Panc1 (cell line): ENCODE results near the gene AURKAIP1. TPM values are rescaled to one million over a fixed set of nuclear protein-coding genes. Genes with fewer than 3 reads are reported as not detected.

ENCODE experiments used
- ATAC-seq: fragments of 200-7000 bp; cut with Tn5 transposase; 2 replicates; pipeline ENCODE4 v1.9.1; 2020; ENCODE audit warnings: mild to moderate bottlenecking, moderate library complexity
- BruUV-seq: library from RNA; stranded (reverse); fragments of 400-500 nt; replicated peaks from 2 replicates; lab custom pipeline; 2021; lab: Mats Ljungman, UMichigan
- CTCF ChIA-PET: fragments of 300-600 bp; sonication (Branson Sonifier 250); formaldehyde crosslinking; loops from one replicate; lab custom pipeline; 2022; ENCODE audit warnings: antibody characterized with exemption; lab: Charles Lee
- POLR2A ChIA-PET: fragments of 300-600 bp; sonication (Branson Sonifier 250); formaldehyde crosslinking; loops from one replicate; lab custom pipeline; 2022; ENCODE audit warnings: antibody characterized with exemption; lab: Charles Lee
- DNase-seq: peaks from one replicate; pipeline ENCODE4 v3.0.0-alpha.2; 2010; ENCODE audit warnings: low read depth, low spot score
- H3K27ac ChIP-seq: 2 replicates; pipeline ENCODE4 v1.5.1; 2011; ENCODE audit warnings: mild to moderate bottlenecking, low read length, inconsistent platforms
- H3K27me3 ChIP-seq: fragments of 200-500 bp; sonication (Bioruptor generic); 2 replicates; pipeline ENCODE4 v1.6.0; 2014; ENCODE audit warnings: low read length, inconsistent platforms; ENCODE audit not compliant: control insufficient read depth, insufficient read depth
- H3K36me3 ChIP-seq: fragments of 200-500 bp; sonication (Bioruptor generic); 2 replicates; pipeline ENCODE4 v1.5.1; 2014; ENCODE audit warnings: inconsistent platforms, mild to moderate bottlenecking, low read length, moderate library complexity; ENCODE audit not compliant: control insufficient read depth, insufficient read depth
- H3K4me1 ChIP-seq: 2 replicates; pipeline ENCODE4 v1.5.1; 2011; ENCODE audit warnings: inconsistent platforms, mild to moderate bottlenecking, low read length, moderate library complexity; ENCODE audit not compliant: control insufficient read depth, insufficient read depth
- H3K4me3 ChIP-seq, 2 experiments: 2 replicates each; pipeline ENCODE4 v1.5.1; 2011 to 2012; ENCODE audit warnings: low read depth in 2 of 2, low read length in 2 of 2, mild to moderate bottlenecking in 2 of 2, inconsistent platforms in 1 of 2, moderate library complexity in 1 of 2
- H3K9me3 ChIP-seq: fragments of 200-500 bp; sonication (Bioruptor generic); 2 replicates; pipeline ENCODE4 v1.5.1; 2014; ENCODE audit warnings: low read depth, mild to moderate bottlenecking, inconsistent platforms, low read length, moderate library complexity; ENCODE audit not compliant: control insufficient read depth, insufficient read depth
- CTCF ChIP-seq: fragments of 450-650 bp; IDR thresholded peaks from 2 replicates; pipeline ENCODE4 v1.5.1; 2017; ENCODE audit warnings: mild to moderate bottlenecking
- POLR2AphosphoS5 ChIP-seq: IDR thresholded peaks from 2 replicates; pipeline ENCODE4 v1.6.1; 2012; ENCODE audit warnings: mild to moderate bottlenecking, low read depth, low read length, moderate library complexity
- SIN3A ChIP-seq: IDR thresholded peaks from 2 replicates; pipeline ENCODE4 v1.6.1; 2012; ENCODE audit warnings: low read depth, mild to moderate bottlenecking, low read length, moderate library complexity, borderline replicate concordance; ENCODE audit not compliant: insufficient read depth
- TCF7L2 ChIP-seq: IDR thresholded peaks from 2 replicates; pipeline ENCODE4 v1.6.1; 2011; ENCODE audit warnings: mild to moderate bottlenecking, low read depth, low read length, inconsistent platforms
- in situ Hi-C: cut with HindIII; loops from 2 replicates; pipeline ENCODE4 v1.10.0; 2016; ENCODE audit warnings: low sequenced_read_pairs, low pct_unique_long_range_greater_than_20kb
- intact Hi-C: fragments of 100-400 bp; cut with micrococcal nuclease; formaldehyde crosslinking; loops from one replicate; pipeline ENCODE4 v1.10.0; 2022; ENCODE audit not compliant: unreplicated experiment
- total RNA-seq: library from RNA; stranded (reverse); gene quantifications from one replicate; pipeline ENCODE4 v1.2.1, GENCODE V29; 2021; ENCODE audit not compliant: unreplicated experiment
- TF ChIP-seq, protein P1 (sequence below), 2 experiments: IDR thresholded peaks; 2 replicates each; pipeline ENCODE4 v1.6.1; 2011 to 2012; ENCODE audit warnings: low read depth in 2 of 2, control low read depth in 1 of 2, low read length in 1 of 2, mild to moderate bottlenecking in 1 of 2, moderate library complexity in 1 of 2; ENCODE audit not compliant: insufficient read depth in 1 of 2

AURKAIP1 gene
- total RNA-seq, 1 experiment from 2014 or later, result 335 TPM

GRCh38 chr1:1342061-1342562, 32.9 kb downstream of the AURKAIP1 start:
- BruUV-seq, result no TSS peak
- TF ChIP-seq, protein P1, sequence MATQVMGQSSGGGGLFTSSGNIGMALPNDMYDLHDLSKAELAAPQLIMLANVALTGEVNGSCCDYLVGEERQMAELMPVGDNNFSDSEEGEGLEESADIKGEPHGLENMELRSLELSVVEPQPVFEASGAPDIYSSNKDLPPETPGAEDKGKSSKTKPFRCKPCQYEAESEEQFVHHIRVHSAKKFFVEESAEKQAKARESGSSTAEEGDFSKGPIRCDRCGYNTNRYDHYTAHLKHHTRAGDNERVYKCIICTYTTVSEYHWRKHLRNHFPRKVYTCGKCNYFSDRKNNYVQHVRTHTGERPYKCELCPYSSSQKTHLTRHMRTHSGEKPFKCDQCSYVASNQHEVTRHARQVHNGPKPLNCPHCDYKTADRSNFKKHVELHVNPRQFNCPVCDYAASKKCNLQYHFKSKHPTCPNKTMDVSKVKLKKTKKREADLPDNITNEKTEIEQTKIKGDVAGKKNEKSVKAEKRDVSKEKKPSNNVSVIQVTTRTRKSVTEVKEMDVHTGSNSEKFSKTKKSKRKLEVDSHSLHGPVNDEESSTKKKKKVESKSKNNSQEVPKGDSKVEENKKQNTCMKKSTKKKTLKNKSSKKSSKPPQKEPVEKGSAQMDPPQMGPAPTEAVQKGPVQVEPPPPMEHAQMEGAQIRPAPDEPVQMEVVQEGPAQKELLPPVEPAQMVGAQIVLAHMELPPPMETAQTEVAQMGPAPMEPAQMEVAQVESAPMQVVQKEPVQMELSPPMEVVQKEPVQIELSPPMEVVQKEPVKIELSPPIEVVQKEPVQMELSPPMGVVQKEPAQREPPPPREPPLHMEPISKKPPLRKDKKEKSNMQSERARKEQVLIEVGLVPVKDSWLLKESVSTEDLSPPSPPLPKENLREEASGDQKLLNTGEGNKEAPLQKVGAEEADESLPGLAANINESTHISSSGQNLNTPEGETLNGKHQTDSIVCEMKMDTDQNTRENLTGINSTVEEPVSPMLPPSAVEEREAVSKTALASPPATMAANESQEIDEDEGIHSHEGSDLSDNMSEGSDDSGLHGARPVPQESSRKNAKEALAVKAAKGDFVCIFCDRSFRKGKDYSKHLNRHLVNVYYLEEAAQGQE (IDR thresholded peaks at IDR 0.05; ENCODE audit: insufficient read depth in 1 of 2, low read depth in 2 of 2, low read length in 1 of 2), result no peak
- TF ChIP-seq POLR2AphosphoS5 (no peak), TCF7L2 (no peak), SIN3A (no peak), CTCF (no peak)
- ATAC-seq, result no peak
- intact Hi-C loops, result no loop called here
- no peaks in the 10 kb centered on the region for H3K36me3 ChIP-seq
- H3K9me3 ChIP-seq, result no peaks in the 10 kb centered on the region
- H3K4me1 ChIP-seq, result peaks cover 39% of the 10 kb centered on the region
- H3K27ac ChIP-seq, result no peak overlapping the region
- ChIA-PET POLR2A (no interaction called here), CTCF (no interaction called here)
- H3K4me3 ChIP-seq, result no peak overlapping the region
- DNase-seq, result no peak
- in situ Hi-C loops, result no loop called here
- no peaks in the 10 kb centered on the region for H3K27me3 ChIP-seq

DNA sequence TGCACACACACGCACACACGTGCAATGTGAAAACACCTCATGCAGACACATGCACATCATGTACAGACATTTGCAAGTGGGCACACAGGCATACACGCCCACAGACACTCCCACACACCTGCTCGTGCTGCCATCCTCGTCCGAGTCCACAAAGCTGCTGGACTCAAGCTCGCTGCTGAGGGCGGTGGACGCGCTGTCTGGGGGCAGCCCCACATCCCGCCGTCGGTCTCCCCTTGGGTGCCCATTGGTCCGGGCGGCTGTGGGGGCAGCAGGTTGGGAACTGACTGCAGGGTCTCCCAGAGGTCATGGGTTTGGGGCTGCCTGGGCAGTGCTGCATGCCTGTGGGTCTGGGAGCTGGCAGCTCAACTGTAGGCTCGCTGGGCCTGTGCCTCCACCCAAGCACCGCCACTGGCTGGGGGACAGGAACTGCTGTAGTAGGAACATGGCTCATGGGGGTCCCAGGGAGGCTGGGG, 33.4 kb downstream of the AURKAIP1 start:
- H3K36me3 ChIP-seq, result no peaks in the 10 kb centered on the region
- ATAC-seq (no peak), DNase-seq (no peak)
- no peaks in the 10 kb centered on the region for H3K9me3 ChIP-seq
- TF ChIP-seq, protein P1 (IDR thresholded peaks at IDR 0.05; ENCODE audit: insufficient read depth in 1 of 2, low read depth in 2 of 2, low read length in 1 of 2), result no peak
- TF ChIP-seq POLR2AphosphoS5, result no peak
- TF ChIP-seq CTCF, result no peak
- no peak for TF ChIP-seq TCF7L2
- TF ChIP-seq SIN3A, result no peak
- CTCF ChIA-PET, result interaction anchor here (0.6 kb wide), 1 partner anchor 31 kb away, joined by 11 read pairs; no protein-coding TSS in a partner anchor
- no TSS peak for BruUV-seq
- no peaks in the 10 kb centered on the region for H3K27me3 ChIP-seq
- in situ Hi-C loops, result no loop called here
- intact Hi-C loops, result no loop called here
- no peak overlapping the region for H3K4me3 ChIP-seq
- peaks cover 33% of the 10 kb centered on the region for H3K4me1 ChIP-seq
- H3K27ac ChIP-seq, result no peak overlapping the region
- POLR2A ChIA-PET, result no interaction called here
